HepG2 (cell line): ENCODE results near the gene RASSF4. TPM values are rescaled to one million over a fixed set of nuclear protein-coding genes. Genes with fewer than 3 reads are reported as not detected.

Experiments used
- ATAC-seq: fragments of 200-7000 bp; cut with Tn5 transposase; 3 replicates; pipeline ENCODE4 v1.9.1; 2020; ENCODE audit warnings: mild to moderate bottlenecking, moderate library complexity
- BruUV-seq: library from RNA; stranded (reverse); fragments of 400-500 nt; replicated peaks from 2 replicates; lab custom pipeline; 2021; lab: Mats Ljungman, UMichigan
- CTCF ChIA-PET: fragments of 300-600 bp; formaldehyde crosslinking; extraction: SDS; loops from one replicate; lab custom pipeline; 2021; ENCODE audit warnings: low total read pairs, inconsistent platforms, low intra/inter-chr PET ratio; lab: Yijun Ruan, JAX
- POLR2A ChIA-PET: fragments of 350-600 bp; sonication (Branson Sonifier 250); formaldehyde crosslinking; loops from one replicate; lab custom pipeline; 2020; ENCODE audit warnings: antibody characterized with exemption, inconsistent platforms; lab: Yijun Ruan, JAX
- DNase-seq: peaks from one replicate; pipeline ENCODE4 v3.0.0-alpha.2; 2015; ENCODE audit warnings: low spot score
- FAIRE-seq: peaks from 3 replicates; lab custom pipeline; 2011; peaks lifted over from hg19 to GRCh38; lab: Jason Lieb, UNC
- H2AFZ ChIP-seq: one replicate; pipeline ENCODE4 v1.6.1; 2011; ENCODE audit warnings: low read length, inconsistent platforms
- H3K27ac ChIP-seq: fragments of 300-600 bp; 3 replicates; pipeline ENCODE4 v1.8.0; 2011; ENCODE audit warnings: mixed run types, mild to moderate bottlenecking, mixed read lengths, low read length, inconsistent platforms; ENCODE audit not compliant: insufficient read depth; ENCODE audit errors: extremely low read length
- H3K27me3 ChIP-seq, 2 experiments: fragments of 200-600 bp in 1 of 2; 2 replicates in 1 of 2; 3 replicates in 1 of 2; pipeline versions ENCODE4 v1.6.0 to v1.8.0; 2011; ENCODE audit warnings: low read length in 2 of 2, mild to moderate bottlenecking in 2 of 2, moderate library complexity in 2 of 2, inconsistent platforms in 1 of 2; ENCODE audit not compliant: insufficient read depth in 2 of 2, control insufficient read depth in 1 of 2
- H3K36me3 ChIP-seq, 2 experiments: fragments of 200-600 bp in 1 of 2; replicated peaks in 1 of 2; 2 replicates in 1 of 2; 3 replicates in 1 of 2; pipeline versions ENCODE4 v1.5.1 to v1.8.0; 2011; ENCODE audit warnings: low read length in 2 of 2, inconsistent platforms in 1 of 2; ENCODE audit not compliant: insufficient read depth in 2 of 2, control insufficient read depth in 1 of 2
- H3K4me1 ChIP-seq: 2 replicates; pipeline ENCODE4 v1.5.1; 2012; ENCODE audit warnings: low read length, inconsistent platforms; ENCODE audit not compliant: insufficient read depth
- H3K4me2 ChIP-seq: 2 replicates; pipeline ENCODE4 v1.6.0; 2011; ENCODE audit warnings: low read depth, low read length, inconsistent platforms
- H3K4me3 ChIP-seq, 3 experiments: fragments of 200-600 bp in 1 of 3; sonication (generic), shearing (Covaris generic) in 1 of 3; replicated peaks in 1 of 3; 2 replicates each; pipeline ENCODE4 v1.5.1; 2011 to 2016; ENCODE audit warnings: low read length in 3 of 3, inconsistent platforms in 2 of 3, low read depth in 2 of 3, mild to moderate bottlenecking in 2 of 3, control low read depth in 1 of 3, mixed read lengths in 1 of 3; ENCODE audit not compliant: insufficient read depth in 1 of 3
- H3K79me2 ChIP-seq: one replicate; pipeline ENCODE4 v1.6.1; 2011; ENCODE audit warnings: low read length, inconsistent platforms; ENCODE audit not compliant: insufficient read depth
- H3K9ac ChIP-seq: 2 replicates; pipeline ENCODE4 v1.6.0; 2011; ENCODE audit warnings: mild to moderate bottlenecking, low read depth, low read length, inconsistent platforms; ENCODE audit not compliant: insufficient read depth
- H3K9me3 ChIP-seq: 2 replicates; pipeline ENCODE4 v1.5.1; 2012; ENCODE audit warnings: mild to moderate bottlenecking, low read length
- H4K20me1 ChIP-seq: 2 replicates; pipeline ENCODE4 v1.6.0; 2011; ENCODE audit warnings: inconsistent platforms, mild to moderate bottlenecking, low read length, moderate library complexity; ENCODE audit not compliant: insufficient read depth
- AGO2 ChIP-seq: fragments of 200-400 bp; formaldehyde crosslinking; optimal IDR thresholded peaks from 2 replicates; pipeline ENCODE3; 2017; ENCODE audit warnings: mild to moderate bottlenecking, low read depth, low read length, moderate library complexity
- KLF13 ChIP-seq: sonication (generic); formaldehyde crosslinking; IDR thresholded peaks from 2 replicates; pipeline ENCODE4 v1.4.0; 2020; ENCODE audit warnings: mild to moderate bottlenecking, missing genetic modification reagents
- MTA1 ChIP-seq: sonication (generic); formaldehyde crosslinking; IDR thresholded peaks from 2 replicates; pipeline ENCODE4 v1.4.0; 2020; ENCODE audit warnings: missing genetic modification reagents, mild to moderate bottlenecking, borderline replicate concordance
- MYC ChIP-seq: sonication (generic); formaldehyde crosslinking; IDR thresholded peaks from 2 replicates; pipeline ENCODE4 v1.9.0; 2021; ENCODE audit warnings: missing genetic modification reagents, borderline replicate concordance
- TBX3 ChIP-seq: fragments of 450-650 bp; IDR thresholded peaks from 2 replicates; pipeline ENCODE4 v1.6.1; 2017; ENCODE audit warnings: antibody characterized with exemption, mild to moderate bottlenecking, inconsistent platforms, borderline replicate concordance
- U2AF1 ChIP-seq: fragments of 200-400 bp; formaldehyde crosslinking; optimal IDR thresholded peaks from 2 replicates; pipeline ENCODE3; 2017; ENCODE audit warnings: mild to moderate bottlenecking, low read depth, low read length
- ZNF281 ChIP-seq: sonication (generic); formaldehyde crosslinking; IDR thresholded peaks from 2 replicates; pipeline ENCODE4 v1.4.0; 2020; ENCODE audit warnings: missing genetic modification reagents, borderline replicate concordance
- ZNF431 ChIP-seq: sonication (generic); formaldehyde crosslinking; IDR thresholded peaks from 2 replicates; pipeline ENCODE4 v1.9.0; 2022; ENCODE audit warnings: missing genetic modification reagents, low read depth, mild to moderate bottlenecking, borderline replicate concordance
- ZNF598 ChIP-seq: sonication (generic); formaldehyde crosslinking; IDR thresholded peaks from 2 replicates; pipeline ENCODE4 v1.5.1; 2020; ENCODE audit warnings: mild to moderate bottlenecking, missing genetic modification reagents, borderline replicate concordance
- ZNF776 ChIP-seq: sonication (generic); formaldehyde crosslinking; IDR thresholded peaks from 2 replicates; pipeline ENCODE4 v1.4.0; 2020; ENCODE audit warnings: mild to moderate bottlenecking, missing genetic modification reagents
- WGBS: methylation state at CpG from one replicate; pipeline ENCODE4 v1.1.6; 2017; ENCODE audit warnings: low lambda C conversion rate; 5-methylcytosine and 5-hydroxymethylcytosine counted together
- in situ Hi-C: cut with HindIII; loops from 2 replicates; pipeline ENCODE4 v1.10.0; 2017; ENCODE audit warnings: low pct_unique_long_range_greater_than_20kb; ENCODE audit not compliant: extremely low pct_ligation_motif_present
- intact Hi-C: fragments of 100-400 bp; cut with micrococcal nuclease; formaldehyde crosslinking; loops from one replicate; pipeline ENCODE4 v1.10.0; 2022; ENCODE audit not compliant: unreplicated experiment
- polyA plus RNA-seq, 8 experiments: library from polyadenylated mRNA; depleted of rRNA in 3 of 8; stranded (reverse) in 7 of 8; unstranded in 1 of 8; fragments of >200 nt; fragmentation: Illumina TruSeq in 4 of 8; extraction: Trizol in 4 of 8; gene quantifications; 2 replicates each; pipeline versions ENCODE4 v1.2.1 to v1.2.3, GENCODE V29; 2011 to 2016; ENCODE audit warnings: low read depth in 4 of 8, missing spikeins in 1 of 8, mixed read lengths in 1 of 8; ENCODE audit not compliant: insufficient read depth in 1 of 8
- total RNA-seq, 5 experiments: library from RNA; depleted of rRNA; stranded (reverse); fragments of >200 nt; fragmentation: Illumina TruSeq; extraction: Trizol; gene quantifications; 2 replicates each; pipeline ENCODE4 v1.2.3, GENCODE V29; 2016; ENCODE audit warnings: low read depth in 1 of 5
- TF ChIP-seq, protein P1 (sequence below): sonication (generic); formaldehyde crosslinking; IDR thresholded peaks from 2 replicates; pipeline ENCODE4 v1.5.1; 2020; ENCODE audit warnings: mild to moderate bottlenecking, missing genetic modification reagents, moderate library complexity
- TF ChIP-seq, protein P2 (sequence below): sonication (generic); IDR thresholded peaks from 2 replicates; pipeline ENCODE4 v1.6.1; 2016; ENCODE audit warnings: low read depth, borderline replicate concordance

The RASSF4 gene
- total and polyA plus RNA-seq, 2 of the 13 experiments (the other 11 are each of a cell fraction or from before 2014, with no cell fraction given): 34.0 to 51.7 TPM

DNA sequence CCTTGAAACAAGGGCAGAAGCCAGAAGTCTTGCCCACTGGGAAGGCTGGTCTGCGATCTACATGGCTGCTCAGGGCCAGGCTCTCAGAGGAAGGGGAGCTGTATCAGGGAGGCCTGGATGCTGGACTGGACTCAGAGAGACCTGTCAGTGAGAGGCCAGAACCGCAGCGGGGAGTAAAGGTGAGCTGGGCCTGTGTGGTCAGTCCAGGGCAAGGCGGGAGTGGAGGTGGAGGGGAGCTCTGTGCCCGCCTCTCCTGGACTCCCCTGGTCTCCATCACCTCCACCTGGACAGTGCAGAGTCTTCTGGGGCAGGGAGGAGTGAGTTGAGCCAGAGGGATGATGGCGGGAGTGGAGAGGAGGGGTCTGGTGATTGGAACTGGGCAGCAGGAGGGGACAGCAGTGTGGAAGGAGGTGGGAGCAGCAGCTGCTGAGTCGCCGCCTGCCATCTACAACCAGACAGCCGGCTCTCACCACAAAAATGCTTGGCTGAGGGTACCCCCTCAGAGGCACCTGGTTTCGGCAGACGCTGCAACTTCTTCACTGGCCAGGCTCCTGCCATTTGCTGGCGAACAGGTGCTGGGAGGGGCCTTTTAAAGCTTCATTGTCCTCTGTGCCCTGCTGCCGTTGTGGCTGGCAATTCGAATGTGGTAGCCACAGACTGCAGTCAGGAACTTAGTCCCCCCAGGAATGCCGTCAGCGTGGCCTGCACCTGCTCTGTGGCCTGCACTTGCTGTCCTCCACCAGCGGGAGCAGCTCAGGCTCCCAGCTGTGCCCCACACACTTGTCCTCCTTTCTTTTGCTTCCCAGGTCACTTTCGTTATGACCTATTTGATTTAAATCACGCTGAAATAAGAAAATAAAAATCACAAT is 3.5 kb downstream of the RASSF4 start:
- Histone ChIP-seq H3K27me3 (no peaks in the 10 kb centered on the region; a peak in 1 of 5 replicates), H3K27ac (peak overlapping the region; percentile 80), H3K36me3 (peaks cover 0 to under 1% of the 10 kb centered on the region in 2 experiments; a peak in 2 of 5 replicates), H3K9ac (peak overlapping the region; percentile 66), H4K20me1 (peaks cover 6% of the 10 kb centered on the region; the same call in 1 of the 2 replicates), H2AFZ (no peak overlapping the region), H3K79me2 (peaks cover 78% of the 10 kb centered on the region), H3K4me1 (peaks cover 83% of the 10 kb centered on the region), H3K4me3 (peak overlapping the region; percentile 14 to 58 (median 46)), H3K4me2 (peak overlapping the region; percentile 95), H3K9me3 (no peaks in the 10 kb centered on the region)
- in situ Hi-C loops: loop anchor here (25.0 kb wide), 1 partner anchor 1551 kb away; the partner anchor contains the start of gene HNRNPF
- BruUV-seq: no TSS peak
- intact Hi-C loops: no loop called here
- POLR2A ChIA-PET: interaction anchor here (1.0 to 13.2 kb wide), 12 partner anchors 7 to 1543 kb away, joined by 3 to 407 read pairs (median 17); partner anchors contain the start of gene DEPP1
- FAIRE-seq (no peak), DNase-seq (peak; percentile 61), ATAC-seq (peak; percentile 64)
- WGBS: 60% methylated on average over 16 of the region's 19 CpGs
- CTCF ChIA-PET: interaction anchor here (1.0 to 1.6 kb wide), 3 partner anchors 27 to 31 kb away, joined by 3 to 4 read pairs (median 4); no protein-coding TSS in a partner anchor
- TF ChIP-seq MTA1 (CRISPR knock-in tag) (0 out of 2 replicates have a peak, but pooled peaks have one; percentile 27), AGO2 (peak; percentile 48), MYC (0 out of 2 replicates have a peak, but pooled peaks have one; percentile 28), U2AF1 (peak; percentile 7), TBX3 (no peak), ZNF431 (no peak), ZNF776 (peak; percentile 43; the same call in 1 of the 2 replicates), ZNF281 (CRISPR knock-in tag) (0 out of 2 replicates have a peak, but pooled peaks have one; percentile 12), KLF13 (CRISPR knock-in tag) (0 out of 2 replicates have a peak, but pooled peaks have one; percentile 25), ZNF598 (CRISPR knock-in tag) (no peak)
- TF ChIP-seq, protein P1, sequence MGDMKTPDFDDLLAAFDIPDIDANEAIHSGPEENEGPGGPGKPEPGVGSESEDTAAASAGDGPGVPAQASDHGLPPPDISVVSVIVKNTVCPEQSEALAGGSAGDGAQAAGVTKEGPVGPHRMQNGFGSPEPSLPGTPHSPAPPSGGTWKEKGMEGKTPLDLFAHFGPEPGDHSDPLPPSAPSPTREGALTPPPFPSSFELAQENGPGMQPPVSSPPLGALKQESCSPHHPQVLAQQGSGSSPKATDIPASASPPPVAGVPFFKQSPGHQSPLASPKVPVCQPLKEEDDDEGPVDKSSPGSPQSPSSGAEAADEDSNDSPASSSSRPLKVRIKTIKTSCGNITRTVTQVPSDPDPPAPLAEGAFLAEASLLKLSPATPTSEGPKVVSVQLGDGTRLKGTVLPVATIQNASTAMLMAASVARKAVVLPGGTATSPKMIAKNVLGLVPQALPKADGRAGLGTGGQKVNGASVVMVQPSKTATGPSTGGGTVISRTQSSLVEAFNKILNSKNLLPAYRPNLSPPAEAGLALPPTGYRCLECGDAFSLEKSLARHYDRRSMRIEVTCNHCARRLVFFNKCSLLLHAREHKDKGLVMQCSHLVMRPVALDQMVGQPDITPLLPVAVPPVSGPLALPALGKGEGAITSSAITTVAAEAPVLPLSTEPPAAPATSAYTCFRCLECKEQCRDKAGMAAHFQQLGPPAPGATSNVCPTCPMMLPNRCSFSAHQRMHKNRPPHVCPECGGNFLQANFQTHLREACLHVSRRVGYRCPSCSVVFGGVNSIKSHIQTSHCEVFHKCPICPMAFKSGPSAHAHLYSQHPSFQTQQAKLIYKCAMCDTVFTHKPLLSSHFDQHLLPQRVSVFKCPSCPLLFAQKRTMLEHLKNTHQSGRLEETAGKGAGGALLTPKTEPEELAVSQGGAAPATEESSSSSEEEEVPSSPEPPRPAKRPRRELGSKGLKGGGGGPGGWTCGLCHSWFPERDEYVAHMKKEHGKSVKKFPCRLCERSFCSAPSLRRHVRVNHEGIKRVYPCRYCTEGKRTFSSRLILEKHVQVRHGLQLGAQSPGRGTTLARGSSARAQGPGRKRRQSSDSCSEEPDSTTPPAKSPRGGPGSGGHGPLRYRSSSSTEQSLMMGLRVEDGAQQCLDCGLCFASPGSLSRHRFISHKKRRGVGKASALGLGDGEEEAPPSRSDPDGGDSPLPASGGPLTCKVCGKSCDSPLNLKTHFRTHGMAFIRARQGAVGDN: peak; percentile 63
- TF ChIP-seq, protein P2, sequence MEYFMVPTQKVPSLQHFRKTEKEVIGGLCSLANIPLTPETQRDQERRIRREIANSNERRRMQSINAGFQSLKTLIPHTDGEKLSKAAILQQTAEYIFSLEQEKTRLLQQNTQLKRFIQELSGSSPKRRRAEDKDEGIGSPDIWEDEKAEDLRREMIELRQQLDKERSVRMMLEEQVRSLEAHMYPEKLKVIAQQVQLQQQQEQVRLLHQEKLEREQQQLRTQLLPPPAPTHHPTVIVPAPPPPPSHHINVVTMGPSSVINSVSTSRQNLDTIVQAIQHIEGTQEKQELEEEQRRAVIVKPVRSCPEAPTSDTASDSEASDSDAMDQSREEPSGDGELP: peak; percentile 66; the same call in 1 of the 2 replicates
